ENCODE measurements around the gene RNF212.
"Not testable (repeated sequence)": the region's sequence is repeated elsewhere in the genome, so short reads cannot be mapped to it uniquely, and the experiment has no call there.

RNF212 gene, protein sequence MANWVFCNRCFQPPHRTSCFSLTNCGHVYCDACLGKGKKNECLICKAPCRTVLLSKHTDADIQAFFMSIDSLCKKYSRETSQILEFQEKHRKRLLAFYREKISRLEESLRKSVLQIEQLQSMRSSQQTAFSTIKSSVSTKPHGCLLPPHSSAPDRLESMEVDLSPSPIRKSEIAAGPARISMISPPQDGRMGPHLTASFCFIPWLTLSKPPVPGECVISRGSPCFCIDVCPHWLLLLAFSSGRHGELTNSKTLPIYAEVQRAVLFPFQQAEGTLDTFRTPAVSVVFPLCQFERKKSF

DNA sequence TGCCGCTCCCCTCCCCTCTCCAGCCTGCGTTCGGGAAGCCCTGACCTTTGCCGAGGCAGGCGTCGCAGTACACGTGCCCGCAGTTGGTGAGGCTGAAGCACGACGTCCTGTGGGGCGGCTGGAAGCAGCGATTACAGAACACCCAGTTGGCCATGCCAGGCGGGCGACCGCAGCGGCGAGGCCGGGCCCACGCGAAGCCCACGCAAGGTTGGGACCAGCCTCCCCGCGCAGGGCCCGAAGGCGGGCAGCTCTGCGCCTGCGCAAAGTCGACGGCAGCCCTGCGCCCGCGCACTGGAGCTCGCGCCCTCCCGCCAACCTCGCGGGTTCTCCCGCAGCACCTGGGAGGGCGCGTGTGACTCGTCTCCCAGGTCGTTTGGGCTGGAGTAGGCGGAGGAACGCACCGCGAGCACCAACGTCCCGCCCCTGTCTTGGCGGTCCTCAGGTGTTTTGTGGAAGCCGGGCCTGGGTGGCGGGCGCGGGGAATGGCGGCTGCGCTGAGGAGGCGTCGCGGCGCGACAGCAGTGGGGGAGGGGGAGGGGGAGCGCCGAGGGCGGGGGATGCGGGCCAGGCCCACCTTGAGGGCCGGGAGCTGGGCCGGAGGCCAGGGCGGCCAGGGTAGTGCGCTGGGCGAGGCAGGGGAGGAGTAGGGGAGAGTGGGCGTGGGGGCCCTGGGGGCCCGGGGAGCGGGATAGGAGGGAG, at the start of gene RNF212:
TSS of gene RNF212 (minus strand) at position 254 of the 699 bp plus-strand sequence. CDS start at position 154, 100 bp downstream.
- DNase-seq = peak; percentile 10 to 21

DNA sequence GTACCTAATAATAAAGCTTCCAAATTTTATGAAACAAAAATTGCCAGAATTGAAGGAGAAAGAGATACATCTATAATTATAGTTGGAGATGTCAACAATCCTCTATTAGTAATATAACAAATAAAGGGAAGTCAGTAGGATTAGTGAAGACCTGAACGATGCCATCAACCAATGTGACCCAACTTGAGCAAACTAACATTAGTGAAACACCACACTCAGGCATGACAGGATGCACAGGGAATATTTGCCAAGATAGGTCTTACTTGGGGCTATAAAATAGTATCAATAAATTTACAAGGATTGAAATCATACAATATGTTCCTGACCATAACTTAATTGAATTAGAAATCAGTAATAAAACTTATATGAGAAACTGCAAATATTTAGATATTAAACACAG, 47.0 kb upstream of the RNF212 start:
- no peak for DNase-seq

DNA sequence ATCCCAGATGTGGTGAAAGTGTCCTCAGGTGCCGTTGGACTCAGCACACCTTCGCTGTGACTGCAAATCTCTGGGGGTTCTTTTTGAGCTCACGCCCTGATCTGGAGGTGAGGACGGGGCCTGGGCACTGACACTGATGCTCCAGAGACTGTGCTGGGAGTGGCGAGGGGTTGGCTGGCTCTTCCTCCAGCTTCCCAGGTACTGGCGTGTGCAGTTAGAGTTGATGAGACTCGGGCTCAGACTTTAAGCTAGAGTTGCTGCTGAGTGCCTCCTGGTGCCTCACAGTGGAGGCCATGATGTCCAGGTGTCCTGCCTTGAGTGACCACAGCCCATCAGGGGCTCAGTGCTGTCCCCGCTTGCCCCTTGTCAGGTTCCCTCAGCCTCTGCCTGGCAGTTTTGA, 42.7 kb upstream of the RNF212 start:
- no peak for DNase-seq

DNA sequence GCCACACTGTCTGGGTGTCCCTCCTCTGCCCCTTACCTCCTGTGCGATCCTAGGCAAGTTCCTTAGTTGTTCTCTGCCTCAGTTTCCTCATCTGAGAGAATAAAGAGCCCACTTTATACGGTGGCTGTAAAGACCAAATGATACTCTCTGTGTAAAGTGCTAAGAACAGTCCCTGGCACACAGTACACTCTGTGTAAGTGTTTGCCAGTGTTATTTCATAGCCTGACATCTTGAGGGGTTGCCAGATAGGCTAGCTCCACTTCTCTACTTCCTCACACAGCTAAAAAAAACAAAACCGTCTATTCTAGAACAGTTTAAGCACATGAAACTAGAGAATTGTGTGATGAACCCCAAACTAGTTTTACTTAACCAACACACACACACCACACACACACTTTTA, 42.0 kb upstream of the RNF212 start:
- DNase-seq = no peak

DNA sequence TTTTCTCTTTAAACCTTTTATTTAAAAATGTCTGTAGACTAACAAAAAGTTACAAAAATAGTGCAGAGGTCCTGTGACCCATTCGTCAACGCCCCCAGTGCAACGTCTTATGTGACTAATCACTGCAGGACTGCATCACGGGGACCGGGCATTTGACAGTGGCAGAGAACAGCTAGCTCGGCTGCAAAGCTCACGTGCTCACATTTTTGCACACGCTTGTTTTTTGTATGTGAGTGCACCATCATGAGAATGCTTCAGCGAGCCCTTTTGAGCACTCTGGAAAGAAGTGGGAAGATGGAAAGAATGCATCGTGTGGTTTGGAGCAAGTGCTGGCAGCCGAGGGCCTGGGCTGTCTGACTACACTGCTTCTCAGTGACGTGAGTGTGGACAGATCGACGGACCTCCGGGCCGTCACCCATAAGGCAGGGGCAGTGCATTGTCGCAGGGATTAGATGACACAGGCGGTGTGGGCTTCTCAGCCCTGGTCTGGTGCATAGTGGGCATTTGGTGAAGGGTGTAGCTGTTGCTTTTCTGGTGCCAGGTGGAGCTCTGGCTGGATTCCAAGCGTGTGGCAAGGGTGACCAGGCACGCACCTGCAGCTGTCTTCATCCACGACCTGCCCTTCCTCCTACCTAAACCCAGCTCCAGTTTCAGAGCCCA, 41.3 kb upstream of the RNF212 start:
- DNase-seq = no peak

DNA sequence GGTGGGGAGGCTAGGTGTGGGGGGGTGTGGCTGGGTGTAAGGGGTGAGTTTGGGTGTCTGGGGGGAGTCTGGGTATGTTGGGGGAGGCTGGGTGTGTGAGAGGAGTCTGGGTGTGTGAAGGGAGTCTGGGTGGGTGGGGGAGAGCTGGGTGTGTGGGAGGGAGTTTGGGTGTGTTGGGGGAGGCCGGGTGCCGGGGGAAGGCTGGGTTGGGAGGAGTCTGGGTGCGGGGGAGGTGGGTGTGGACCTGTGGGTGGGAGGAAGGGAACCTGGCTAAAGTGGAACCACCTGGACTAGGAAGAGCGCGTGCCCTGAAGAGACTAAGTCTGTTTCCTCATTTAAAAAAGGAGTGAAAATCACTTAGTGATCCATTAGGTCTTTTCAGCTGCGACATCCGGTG, 40.8 kb upstream of the RNF212 start:
- no peak for DNase-seq

DNA sequence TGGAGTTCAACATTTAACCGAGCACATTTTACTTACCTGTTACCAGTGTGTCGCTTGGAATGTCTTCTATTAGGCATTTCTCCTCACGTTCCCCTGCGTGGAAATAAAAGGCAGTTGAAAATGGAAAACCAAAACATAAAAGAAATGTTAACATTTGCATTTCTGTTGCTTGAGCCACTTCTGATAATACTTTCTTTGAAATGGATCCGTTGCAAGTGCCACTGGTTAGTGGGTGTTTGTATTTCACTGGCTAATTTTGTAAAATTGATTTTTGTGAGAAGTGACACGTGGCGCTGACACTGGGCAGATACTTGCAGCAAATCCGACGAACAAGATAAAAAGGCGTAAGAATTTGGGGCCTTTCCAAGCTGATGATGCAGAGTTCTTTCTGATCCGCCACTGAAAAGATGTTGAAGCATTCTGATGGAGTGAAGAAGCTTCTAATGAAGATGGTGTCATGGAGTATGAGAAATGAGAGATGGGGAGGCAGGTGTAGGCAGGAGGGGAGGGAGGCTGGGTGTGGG, 40.3 kb upstream of the RNF212 start:
- DNase-seq = no peak

DNA sequence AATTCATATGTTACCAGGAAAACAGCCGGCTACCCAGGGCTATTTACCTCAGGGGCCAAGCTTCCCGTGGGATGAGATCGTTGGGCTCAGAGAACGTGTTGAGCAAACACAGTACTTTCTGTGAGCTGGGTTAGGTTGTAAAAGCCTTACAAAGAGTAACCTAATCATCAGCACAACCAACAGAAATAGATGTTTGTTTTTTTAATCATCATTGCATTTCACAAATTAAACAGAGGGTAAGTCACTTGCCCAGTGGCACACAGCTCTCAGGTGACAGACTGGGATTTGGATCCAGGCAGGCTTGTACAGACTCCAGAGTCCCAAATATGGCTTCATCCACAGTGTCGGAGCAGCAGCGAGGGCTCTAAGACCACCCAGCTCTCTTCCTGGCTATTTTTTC, 38.9 kb upstream of the RNF212 start:
- no peak for DNase-seq

DNA sequence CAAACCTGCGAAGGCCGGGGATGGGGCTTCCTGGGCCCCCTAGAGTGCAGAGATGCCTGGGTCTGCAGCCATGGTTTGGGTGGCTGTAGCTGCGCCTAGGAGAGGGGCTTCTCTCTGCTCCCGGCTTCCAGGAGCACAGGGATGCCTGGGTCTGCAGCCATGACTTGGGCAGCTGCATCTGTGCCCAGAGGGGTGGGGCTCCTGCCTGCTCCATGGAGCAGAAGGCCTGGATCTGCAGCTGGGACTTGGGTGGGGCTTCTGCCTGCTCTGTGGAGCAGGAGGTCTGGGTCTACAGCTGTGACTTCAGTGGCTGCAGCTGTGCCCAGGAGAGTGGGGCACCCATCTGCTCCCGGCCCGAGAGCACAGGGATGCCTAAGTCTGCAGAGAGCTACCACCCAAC, 38.2 kb upstream of the RNF212 start:
- DNase-seq = no peak

DNA sequence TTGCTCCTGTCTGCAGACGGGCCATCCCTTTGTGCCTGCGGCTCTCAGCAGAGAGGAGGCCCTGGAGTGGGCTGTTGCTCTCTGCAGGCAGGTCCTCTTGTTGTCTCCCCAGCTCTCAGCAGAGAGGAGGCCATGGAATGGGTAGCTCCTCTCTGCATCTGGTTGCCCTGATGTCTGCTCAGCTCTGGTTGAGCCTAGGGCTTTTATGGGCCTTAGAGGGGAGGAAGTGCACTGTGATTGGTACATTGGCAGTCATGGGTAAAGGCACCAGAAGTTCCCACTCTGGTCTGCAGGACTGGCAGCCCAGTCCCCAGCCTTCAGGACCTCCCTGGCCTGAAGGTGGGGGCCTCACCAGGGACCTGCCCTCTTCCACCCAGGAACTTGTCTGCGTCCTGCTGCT, 37.5 kb upstream of the RNF212 start:
- no peak for DNase-seq

DNA sequence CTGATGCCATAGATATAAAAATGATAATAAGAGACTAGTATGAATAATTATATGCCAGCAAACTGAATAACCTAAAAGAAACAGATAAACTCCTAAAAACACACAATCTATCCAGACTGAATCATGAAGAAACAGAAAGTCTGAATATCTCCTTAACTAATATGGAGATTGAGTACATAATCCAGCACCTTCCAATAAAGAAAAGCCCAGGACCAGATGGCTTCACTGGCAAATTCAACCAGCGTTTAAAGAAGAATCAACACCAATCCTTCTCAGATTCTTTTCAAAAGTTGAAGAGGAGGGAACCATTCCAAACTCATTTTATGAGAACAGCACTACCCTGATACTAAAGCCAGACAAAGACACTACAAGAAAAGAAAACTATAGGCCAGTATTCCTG, 26.5 kb upstream of the RNF212 start:
- no peak for DNase-seq

DNA sequence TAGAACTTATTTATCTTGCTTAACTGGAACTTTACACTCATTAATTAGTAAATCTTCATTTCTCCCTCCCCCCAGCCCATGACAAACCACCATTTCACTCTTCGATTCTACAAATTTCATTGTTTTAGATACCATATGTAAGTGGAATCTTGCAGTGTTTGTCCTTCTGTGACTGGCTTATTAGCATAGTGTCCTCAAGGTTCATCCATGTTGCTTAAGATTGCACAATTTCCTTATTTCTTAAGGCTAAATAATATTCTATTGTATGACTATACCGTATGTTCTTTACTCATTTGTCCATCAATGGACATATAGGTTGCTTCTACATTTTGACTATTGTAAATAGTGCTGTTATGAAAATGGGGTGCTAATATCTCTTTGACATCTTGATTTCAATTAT, 24.5 kb upstream of the RNF212 start:
- no peak for DNase-seq

DNA sequence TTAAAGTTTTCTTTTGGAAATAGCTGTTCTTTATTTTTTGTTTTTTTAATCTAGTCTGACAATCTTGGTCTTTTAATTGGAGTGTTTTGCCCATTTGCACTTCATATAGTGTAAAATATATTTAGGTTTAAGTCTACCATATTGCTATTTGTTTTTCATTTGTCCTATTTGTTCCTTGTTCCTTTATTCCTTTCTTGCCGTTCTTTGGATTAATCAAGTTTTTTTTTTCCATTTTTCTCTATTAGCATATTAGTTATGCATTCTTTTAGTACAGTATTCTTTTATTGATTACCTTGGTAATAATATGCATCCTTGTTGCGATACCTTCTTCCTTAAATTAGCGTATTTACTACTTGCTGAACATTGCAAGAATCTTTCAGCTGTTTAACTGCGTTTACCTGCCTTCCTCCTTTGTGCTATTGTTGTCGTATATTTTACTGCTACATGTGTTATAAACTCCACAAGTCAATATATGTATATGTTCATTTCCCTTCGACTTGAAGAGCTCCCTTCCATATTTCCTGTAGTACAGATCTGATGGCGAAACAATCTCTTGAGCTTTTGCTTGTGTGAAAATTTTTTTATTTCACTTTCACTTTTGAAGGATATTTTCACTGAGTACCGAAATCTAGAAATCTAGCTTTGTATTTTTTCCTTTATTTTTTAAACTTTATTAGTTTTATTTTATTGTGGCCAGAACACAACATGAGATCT, 23.9 kb upstream of the RNF212 start:
- no peak for DNase-seq

DNA sequence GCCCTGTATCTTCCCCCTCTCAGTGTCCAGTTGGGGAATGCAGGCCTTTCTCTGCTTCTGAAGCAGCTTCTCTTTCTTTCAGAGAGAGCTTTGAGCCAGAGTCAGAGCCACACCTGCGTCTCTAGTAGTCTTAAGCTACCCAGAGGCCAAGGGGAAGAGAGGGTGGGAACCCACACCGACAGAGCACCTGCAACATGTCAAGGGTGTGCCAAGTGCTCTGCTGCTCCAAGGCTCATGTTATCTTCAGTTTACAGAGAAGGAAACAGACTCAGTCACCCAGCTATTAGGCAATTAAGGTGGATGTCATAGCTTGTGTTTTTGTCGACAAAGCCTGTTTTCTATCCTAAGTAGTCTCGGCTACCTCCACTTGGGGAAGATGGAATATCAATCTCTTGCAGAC, 22.7 kb upstream of the RNF212 start:
- DNase-seq = no peak

DNA sequence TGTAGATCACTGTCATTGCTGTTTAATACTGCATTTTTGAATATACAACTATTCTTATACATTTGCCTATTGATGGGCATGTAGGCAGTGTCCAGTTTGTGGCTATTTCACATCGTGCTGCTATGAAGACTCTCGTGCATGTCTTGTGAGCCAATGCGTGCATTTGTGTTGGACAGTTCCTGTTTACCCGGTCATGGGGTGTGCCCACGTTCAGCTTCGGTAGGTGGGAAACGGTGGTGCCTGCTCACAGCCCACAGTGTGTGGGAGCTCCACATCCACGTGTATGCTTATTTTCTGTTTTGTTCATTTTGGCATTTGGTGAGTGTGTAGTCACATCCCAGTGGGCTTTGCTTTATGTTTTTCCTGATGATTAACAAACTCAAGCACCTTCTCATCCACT, 19.7 kb upstream of the RNF212 start:
- no peak for DNase-seq

DNA sequence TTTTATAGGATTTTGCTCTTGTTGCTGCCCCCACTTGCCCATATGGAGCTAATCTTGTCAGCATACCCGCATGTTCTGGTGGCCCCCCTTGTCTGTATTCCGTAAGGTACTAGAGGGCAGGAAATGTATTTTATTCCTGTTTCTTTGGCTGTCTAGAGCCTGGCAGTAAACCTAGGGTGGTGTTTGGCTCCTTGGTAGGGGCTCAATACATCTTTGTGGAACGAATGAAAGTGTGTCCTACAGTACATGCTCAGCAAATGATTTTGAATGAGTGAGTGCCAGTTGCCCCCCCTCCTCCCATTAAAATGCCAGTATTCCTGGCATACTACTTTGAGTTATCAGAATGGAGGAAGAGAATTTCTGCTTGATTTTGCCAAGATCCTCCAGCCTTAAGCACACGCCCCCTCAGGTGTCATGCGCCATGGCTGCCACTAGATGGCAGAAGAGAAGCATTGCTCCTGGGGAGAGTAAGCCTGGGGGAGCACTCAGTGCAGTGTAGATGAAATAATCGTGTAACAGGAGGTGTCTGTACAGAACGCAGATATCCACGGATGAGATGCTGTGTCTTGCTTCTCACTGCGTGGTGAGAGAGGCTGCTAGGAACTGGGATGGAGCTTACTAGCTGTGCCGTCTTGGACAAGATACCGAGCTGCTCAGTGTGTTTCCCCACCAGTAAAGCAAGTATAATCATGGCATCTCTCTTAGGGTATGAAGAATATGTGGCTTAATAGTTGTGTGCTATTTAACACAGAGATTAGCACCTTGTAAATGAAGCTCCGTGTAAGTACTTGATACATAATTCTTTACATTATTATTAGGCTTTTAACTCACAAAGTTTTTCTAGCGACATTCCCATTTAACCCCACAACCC, 17.2 kb upstream of the RNF212 start:
- DNase-seq = peak; percentile 76 to 80

DNA sequence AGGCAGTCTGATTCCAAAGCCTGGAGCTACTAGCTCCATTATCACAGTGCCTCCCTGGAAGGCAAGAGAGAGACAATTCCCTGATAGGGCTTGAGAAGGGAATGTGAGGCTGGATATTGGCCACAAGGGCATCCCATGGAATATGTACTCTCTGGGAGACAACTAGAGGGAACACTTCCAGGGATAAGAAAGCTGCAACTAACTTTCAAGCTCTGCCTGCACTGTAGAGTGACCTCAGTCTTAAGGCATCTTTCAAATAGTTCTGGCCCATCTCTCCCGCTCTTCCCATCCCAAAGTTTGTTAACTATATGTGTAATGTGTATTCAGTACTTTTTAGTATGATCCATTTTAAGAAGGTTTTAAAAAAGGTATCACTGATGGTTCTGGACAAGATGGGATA, 13.1 kb upstream of the RNF212 start:
- no peak for DNase-seq

DNA sequence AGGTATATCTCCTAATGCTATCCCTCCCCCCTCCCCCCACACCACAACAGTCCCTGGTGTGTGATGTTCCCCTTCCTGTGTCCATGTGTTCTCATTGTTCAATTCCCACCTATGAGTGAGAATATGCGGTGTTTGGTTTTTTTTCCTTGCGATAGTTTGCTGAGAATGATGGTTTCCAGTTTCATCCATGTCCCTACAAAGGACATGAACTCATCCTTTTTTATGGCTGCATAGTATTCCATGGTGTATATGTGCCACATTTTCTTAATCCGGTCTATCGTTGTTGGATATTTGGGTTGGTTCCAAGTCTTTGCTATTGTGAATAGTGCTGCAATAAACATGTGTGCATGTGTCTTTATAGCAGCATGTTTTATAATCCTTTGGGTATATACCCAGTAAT, 12.1 kb upstream of the RNF212 start:
- not testable (repeated sequence) for DNase-seq

DNA sequence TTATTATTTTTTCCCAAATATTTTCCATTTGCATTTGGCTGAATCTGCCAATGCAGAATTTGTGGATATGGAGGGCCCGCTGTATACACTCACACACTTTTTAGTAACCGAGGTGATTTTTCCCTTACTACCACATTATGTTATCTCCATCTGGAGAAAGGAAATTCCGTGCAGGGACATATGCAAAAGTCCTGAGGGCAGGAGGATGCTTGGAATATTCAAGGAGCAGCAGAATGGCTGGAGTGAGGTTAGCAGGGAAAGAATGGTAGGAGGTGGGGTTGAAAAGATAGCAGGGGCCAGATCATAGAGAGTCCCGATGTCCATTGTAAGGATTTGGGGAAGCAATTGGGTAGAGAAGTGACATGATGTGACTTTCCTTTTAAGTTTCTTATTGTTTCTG, 11.5 kb upstream of the RNF212 start:
- DNase-seq = no peak

DNA sequence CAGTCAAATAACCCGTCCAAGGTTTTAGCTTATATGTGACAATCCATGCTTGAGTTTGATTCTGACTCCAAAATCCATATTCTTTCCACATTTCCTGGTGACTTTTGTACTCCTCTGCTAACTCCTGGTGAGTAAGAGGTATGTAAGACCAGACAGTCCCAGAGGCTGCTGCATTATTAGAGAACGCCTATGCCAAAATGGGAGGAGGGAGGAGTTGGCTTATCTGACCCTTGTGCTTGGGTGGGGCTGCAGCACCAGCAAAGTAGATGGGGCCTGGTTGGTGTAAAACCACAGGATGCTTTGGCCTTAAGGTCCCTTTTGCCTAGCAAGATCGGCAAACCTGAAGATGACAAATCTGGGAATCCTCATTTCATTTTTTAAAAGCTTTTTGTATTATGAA, 9.1 kb upstream of the RNF212 start:
- DNase-seq = no peak

DNA sequence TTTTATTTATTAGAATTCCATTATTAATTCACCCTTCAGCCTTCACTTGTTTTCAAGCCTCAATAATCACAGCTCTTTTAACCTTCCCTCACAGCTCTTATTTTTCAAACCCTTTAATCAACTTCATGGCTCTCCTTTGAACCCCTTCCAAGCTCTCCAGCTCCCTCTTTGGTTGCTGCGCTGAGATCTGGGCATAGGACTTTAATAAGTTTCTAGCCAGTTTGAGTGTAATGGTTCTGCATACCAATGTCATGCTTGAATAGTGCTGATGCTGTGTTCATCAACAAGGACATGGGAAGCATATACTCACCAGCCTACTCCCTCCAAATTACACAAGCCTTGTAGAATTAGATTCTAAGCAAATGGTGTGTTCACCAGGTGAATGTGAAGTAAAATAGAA, 3.5 kb upstream of the RNF212 start:
- no peak for DNase-seq
